ENCODE measurements around the gene ARRDC1.

GRCh38 chr9:137578518-137579258 lies 26.8 kb upstream of the ARRDC1 start, which contains the start of gene DPH7:
- TF ChIP-seq CTCF (IDR thresholded peaks at IDR 0.05) (peak; percentile 78 to 99), POLR2A (IDR thresholded peaks at IDR 0.05) (peak in 1 of 2 donors; percentile 17), EP300 (IDR thresholded peaks at IDR 0.05) (no peak), POLR2AphosphoS5 (IDR thresholded peaks at IDR 0.05) (peak in 1 of 3 donors; percentile 81)
